Activated naive CD4-positive, alpha-beta T cell treated with Interleukin-2 at 50 U/mL for 16 hours (primary cell): ENCODE data around the gene MAK.
"Not testable (repeated sequence)": the region's sequence is repeated elsewhere in the genome, so short reads cannot be mapped to it uniquely, and the experiment has no call there.

Source experiments
- DNase-seq: peaks from one replicate; pipeline ENCODE4 v3.0.0-alpha.2; 2020

Gene MAK

DNA sequence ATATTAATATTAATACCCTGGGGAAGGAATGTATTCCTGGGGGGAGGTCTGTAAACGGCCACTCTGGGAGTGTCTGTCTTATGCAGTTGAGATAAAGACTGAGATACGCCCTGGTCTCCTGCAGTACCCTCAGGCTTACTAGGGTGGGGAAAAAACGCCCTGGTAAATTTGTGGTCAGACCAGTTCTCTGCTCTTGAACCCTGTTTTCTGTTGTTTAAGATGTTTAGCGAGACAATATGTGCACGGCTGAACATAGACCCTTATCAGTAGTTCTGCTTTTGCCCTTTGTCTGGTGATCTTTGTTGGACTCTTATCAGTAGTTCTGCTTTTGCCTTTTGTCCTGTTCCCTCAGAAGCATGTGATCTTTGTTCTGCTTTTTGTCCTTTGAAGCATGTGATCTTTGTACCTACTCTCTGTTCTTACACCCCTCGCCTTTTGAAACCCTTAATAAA is 15.5 kb upstream of the MAK start:
- not testable (repeated sequence) for DNase-seq

DNA sequence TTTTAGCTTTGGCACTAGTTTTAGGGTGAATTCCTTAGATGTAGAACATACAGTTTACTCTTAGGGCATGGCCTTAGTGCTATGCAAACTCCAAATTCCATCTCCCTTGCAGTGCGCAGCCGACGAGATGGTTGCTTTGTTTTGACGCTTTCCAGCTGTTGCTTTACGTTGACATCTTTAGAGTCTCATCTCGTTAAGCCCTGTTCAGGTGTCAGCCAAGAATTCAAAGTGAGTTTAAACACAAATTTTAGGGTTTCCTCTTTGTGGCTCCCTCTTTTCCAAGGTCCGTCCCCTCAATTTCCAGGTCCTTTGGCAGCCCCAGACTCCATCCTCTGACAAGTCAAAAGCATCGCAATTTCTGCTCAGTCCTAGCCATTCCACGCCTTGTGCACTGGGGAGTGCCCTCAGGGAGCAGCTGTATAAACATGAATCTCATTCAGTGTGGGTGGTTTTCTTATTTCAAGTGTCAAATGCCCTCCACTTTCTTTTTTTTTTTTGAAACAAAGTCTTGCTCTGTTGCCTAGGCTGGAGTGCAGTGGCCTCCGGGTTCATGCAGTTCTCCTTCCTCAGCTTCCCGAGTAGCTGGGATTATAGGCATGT is 14.1 kb upstream of the MAK start:
- DNase-seq = no peak

DNA sequence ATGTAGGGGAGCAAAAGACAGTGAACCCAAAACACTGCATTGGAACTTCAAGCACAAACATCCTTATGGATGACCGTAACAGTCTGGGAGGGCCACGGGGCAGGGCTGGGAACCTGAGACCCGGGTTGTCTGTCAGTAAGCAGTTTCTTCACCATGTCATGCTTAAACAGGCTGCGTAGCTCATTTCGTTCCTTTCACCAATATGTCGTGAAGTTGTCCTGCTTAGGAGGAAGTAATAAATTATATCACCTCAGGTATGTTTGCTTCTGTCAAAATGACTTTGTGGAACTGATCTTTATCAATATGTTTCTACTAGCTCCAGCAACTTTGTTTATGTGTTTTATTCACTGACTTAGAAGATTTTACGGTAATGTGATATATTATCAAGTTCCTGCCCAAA is 12.4 kb upstream of the MAK start:
- no peak for DNase-seq

DNA sequence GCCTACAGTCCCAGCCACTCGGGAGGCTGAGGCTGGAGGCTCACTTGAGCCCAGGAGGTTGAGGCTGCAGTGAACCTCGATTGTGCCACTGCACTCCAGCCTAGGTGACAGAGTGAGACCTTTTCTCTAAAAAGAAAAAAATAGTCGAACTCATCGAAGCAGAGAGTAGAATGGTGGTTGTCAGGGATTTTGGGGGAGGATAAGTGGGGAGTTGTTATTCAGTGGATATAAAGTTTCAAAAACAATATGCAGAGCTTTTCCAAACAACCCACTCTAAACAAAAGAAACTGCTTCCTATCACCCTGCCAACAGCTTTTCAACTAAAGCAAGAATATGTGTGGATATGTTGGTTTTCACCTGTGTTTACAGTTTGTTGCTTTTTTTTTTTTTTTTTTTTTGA is 11.6 kb upstream of the MAK start:
- DNase-seq = no peak

DNA sequence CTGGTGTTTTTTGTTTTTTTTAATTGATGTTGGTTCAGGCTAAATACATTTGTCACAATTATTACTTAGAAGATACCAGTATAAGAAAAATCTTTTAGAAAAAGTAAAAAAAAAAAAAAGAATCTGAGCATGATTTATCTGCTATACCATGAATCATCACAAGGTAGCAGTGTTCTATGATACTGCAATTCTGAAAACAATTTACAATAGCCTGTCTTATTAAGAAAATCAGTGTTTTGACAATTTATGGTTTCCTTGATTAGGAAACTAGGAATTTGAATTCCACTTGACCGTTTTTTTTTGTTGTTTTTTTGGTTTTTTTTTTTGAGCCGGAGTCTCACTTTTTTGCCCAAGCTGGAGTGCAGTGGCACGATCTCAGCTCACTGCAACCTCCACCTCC is 9.3 kb upstream of the MAK start:
- DNase-seq = no peak

GRCh38 chr6:10843554-10843953 is 5.2 kb upstream of the MAK start:
- no peak for DNase-seq

DNA sequence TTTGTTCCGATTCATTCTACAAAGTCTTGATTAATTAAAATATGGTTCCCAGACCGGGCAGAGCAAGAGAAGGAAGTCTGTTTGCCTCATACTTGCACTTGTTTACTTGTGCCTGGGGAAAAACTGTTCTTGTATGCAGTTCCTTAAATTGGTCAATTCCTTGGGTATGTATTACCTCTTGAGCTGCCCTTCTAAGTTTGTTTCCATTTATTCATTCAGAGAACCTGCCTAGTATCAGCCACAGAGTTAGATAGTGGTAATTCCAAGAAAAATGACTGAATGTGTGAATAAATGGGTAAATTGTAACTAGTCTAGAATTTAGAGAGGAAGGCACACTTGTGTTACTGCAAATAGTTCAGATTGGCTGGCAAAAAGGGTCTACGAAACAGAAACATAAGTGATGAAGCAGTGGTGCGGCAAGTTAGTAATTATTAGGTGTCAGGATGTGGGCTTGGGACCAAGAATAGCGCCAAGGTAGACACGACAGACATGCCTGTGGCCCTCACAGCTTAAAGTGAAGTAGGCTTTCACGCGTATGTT is 525 bp upstream of the MAK start:
- peak; percentile 34 for DNase-seq

GRCh38 chr6:10837622-10837994 is 731 bp downstream of the MAK start:
- DNase-seq = peak; percentile 8

- no peak for DNase-seq
Observed at GRCh38 chr6:10837009-10837621, 1.2 kb downstream of the MAK start.

DNA sequence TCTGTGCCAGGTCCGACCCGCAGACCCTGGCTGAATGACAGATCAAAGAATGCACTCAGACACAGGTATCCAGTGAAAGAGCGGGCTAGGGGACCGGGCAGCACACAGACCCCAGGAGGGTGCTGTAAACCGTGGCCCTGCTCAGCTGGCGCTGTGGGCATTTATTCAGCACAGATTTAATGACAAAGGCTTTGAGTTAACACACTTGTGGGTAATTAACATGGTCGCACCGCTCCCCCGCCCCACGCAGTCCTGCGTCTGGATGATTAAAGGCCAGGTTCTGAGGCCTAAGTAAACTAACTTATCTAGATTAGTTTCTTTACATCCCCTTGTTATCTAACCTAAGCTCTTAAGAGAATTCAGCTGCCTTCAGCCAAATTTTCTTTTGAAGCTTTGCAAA is 3.5 kb downstream of the MAK start:
- no peak for DNase-seq

DNA sequence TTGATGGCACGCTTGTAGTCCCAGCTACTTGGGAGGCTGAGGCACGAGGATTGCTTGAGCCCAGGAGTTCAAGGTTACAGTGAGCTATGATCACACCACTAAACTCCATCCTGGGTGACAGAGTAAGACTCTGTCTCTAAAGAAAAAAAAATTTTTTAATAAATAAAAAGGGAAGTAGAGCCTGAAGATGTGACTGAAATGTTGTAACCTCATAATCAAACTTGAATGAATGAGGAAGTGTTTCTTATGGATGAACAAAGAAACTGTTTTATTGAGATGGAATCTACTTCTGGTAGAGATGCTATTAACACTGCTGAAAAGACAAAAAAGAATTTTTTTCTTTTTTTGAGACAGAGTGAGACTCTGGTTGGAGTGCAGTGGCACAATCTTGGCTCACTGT is 6.7 kb downstream of the MAK start:
- no peak for DNase-seq

DNA sequence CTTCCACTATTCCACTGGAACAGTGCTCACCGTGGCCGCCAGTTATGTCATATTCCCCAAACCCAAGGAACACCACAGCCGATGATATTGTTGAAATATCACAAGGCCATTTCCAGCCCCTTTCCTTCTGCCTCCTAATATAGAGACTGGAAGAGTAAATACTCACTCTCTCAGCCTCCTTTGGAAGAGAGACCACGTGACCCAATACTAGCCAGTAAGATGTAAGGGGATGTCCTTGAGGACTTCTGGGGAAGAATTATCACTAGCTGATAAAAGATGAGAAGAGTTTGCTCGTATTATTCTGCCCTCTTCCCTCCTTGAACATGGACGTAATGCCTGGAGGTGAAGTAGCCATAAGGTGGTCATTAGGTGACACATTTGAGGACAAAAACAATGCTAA is 13.5 kb downstream of the MAK start:
- no peak for DNase-seq

DNA sequence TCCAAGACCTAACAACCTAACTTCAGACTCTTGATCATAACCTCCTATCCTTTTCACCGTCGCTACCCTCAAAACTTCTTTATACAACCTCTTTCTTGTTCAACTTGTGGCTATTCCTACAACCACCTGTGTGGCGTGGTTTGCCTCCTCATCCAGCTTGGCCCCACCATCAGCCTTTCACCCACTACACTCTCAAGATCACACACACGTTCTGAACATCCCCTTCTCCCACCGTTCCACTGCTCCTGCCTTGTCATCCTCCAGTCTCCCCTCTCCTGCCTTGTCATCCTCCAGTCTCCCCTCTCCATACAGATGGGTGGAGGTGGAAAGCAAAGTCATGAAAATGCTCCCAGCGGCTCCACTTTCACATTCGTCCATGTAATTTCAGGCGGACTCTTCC is 14.0 kb downstream of the MAK start:
- DNase-seq = no peak

DNA sequence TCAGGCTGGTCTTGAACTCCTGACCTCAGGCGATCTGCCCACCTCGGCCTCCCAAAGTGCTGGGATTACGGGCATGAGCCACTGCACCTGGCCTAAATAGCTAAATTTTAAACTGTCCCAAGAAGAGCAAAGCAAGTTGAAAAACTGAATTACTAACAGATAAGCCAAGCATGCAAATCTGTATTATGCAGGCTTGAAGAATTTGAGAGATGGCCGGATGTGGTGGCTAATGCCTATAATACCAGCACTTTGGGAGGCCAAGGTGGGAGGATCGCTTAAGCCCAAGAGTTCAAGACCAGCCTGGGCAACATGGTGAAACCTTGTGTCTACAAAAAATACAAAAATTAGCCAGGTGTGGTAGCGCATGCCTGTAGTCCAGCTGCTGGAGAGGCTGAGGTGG is 24.2 kb downstream of the MAK start:
- not testable (repeated sequence) for DNase-seq

GRCh38 chr6:10809098-10809497 is 29.2 kb downstream of the MAK start:
- DNase-seq = no peak

GRCh38 chr6:10808376-10808775 is 30.0 kb downstream of the MAK start:
- DNase-seq = no peak

DNA sequence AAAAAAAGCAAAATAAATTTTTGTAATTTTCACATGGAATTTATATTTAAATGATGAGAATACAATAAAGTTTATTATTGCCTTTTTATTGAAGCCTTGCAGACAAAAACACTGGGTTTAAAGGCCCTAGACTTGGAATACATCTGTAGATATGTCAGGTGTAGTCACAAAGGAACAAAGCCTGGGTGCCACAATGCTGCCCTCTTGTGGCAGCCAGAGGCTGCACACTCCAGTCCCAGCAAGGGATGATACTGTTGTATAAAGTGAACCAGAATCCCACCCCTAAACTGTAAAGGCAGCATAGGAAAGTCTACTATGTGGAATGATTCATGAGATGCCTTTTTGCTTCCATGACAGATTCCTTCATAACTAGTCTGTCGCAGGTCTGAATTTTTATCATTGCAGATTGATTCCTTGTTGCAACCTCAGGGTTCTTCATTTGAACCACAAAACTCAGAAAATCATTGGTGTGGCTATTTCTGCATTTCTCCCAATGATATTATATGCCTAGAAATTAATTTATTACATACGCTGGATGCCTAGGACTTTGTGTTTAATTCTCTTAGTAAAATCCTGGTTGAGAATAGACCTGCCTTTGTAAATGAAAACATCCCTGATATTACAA is 37.0 kb downstream of the MAK start:
- peak; percentile 61 for DNase-seq

GRCh38 chr6:10800810-10801209 is 37.5 kb downstream of the MAK start:
- no peak for DNase-seq

DNA sequence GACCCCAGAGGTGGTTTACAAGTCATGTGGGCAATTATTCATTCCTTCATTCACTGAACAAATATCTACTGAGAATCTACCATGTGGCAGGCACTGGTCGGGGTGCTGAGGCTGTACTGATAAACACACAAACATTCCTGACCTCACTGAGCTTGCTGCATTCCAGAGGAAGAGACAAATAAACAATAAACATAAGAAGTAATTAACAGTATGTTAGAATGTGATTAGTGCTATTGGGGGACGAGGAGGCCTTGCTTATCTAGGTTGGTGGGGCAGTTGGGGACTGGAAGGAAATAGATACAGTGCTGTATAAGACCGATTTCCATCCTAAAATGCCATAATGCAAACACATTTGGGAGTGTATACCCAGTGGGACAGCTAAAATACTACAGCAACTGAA is 44.1 kb downstream of the MAK start:
- no peak for DNase-seq

GRCh38 chr6:10793695-10794094 is 44.6 kb downstream of the MAK start:
- no peak for DNase-seq

DNA sequence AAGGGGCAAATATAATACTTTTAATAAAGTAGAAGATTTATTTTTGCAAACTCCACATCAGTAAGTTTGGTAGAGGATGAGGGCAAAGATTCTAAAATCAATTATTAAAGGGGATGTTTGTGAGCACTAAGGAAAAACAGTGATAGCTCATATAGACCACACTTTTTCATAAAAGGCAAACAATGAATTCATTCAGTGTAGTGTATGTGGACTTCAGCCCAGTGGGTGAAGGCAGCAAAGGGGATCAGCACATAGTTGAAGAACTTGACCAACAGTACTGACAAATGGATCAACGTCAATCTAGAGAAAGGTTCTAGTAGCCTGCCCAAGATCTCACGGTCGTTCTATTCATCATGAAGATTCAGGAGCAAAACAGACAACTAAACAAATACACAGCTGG is 45.3 kb downstream of the MAK start:
- no peak for DNase-seq

- no peak for DNase-seq
Observed at GRCh38 chr6:10792101-10792500, 46.2 kb downstream of the MAK start.

GRCh38 chr6:10791673-10792072 is 46.7 kb downstream of the MAK start:
- DNase-seq = no peak

- DNase-seq = no peak
Observed at GRCh38 chr6:10779076-10779475, 59.3 kb downstream of the MAK start.

- DNase-seq = no peak
Observed at GRCh38 chr6:10778230-10778629, 60.1 kb downstream of the MAK start.
